ENCODE data around the gene NR6A1.

- TF ChIP-seq CTCF (IDR thresholded peaks at IDR 0.05) (no peak), POLR2A (IDR thresholded peaks at IDR 0.05) (no peak)
Observed at GRCh38 chr9:124505901-124506346, 265.2 kb downstream of the NR6A1 start.
